SK-N-SH (cell line): ENCODE measurements around the gene CD74.

ENCODE experiments used
- EP300 ChIP-seq, 2 experiments: IDR thresholded peaks; 2 replicates each; pipeline versions ENCODE4 v1.4.0 to v1.6.1; 2012; ENCODE audit warnings: borderline replicate concordance in 1 of 2, low read depth in 1 of 2, low read length in 1 of 2
- GABPA ChIP-seq: IDR thresholded peaks from 2 replicates; pipeline ENCODE4 v1.4.0; 2012; ENCODE audit warnings: low read depth, mild to moderate bottlenecking
- JUND ChIP-seq: IDR thresholded peaks from 2 replicates; pipeline ENCODE4 v1.4.0; 2012
- MAX ChIP-seq: IDR thresholded peaks from 2 replicates; pipeline ENCODE4 v1.4.0; 2012; ENCODE audit warnings: low read depth
- RCOR1 ChIP-seq: fragments of 150-350 bp; IDR thresholded peaks from 2 replicates; pipeline ENCODE4 v1.6.1; 2017; ENCODE audit warnings: antibody characterized with exemption, low read length
- RXRA ChIP-seq: IDR thresholded peaks from 2 replicates; pipeline ENCODE4 v1.4.0; 2012; ENCODE audit warnings: low read depth, mild to moderate bottlenecking, borderline replicate concordance
- TAF1 ChIP-seq: IDR thresholded peaks from 2 replicates; pipeline ENCODE4 v1.6.1; 2012; ENCODE audit warnings: low read depth, mild to moderate bottlenecking, low read length, moderate library complexity, borderline replicate concordance
- TCF12 ChIP-seq: IDR thresholded peaks from 2 replicates; pipeline ENCODE4 v1.4.0; 2012
- TF ChIP-seq, protein P1 (sequence below): fragments of 200-600 bp; sonication (generic); IDR thresholded peaks from 2 replicates; pipeline ENCODE4 v1.6.1; 2017; ENCODE audit warnings: antibody characterized with exemption, mild to moderate bottlenecking, moderate library complexity

GRCh38 chr5:150406103-150406722 lies 6.5 kb downstream of the CD74 start:
- TF ChIP-seq, protein P1, sequence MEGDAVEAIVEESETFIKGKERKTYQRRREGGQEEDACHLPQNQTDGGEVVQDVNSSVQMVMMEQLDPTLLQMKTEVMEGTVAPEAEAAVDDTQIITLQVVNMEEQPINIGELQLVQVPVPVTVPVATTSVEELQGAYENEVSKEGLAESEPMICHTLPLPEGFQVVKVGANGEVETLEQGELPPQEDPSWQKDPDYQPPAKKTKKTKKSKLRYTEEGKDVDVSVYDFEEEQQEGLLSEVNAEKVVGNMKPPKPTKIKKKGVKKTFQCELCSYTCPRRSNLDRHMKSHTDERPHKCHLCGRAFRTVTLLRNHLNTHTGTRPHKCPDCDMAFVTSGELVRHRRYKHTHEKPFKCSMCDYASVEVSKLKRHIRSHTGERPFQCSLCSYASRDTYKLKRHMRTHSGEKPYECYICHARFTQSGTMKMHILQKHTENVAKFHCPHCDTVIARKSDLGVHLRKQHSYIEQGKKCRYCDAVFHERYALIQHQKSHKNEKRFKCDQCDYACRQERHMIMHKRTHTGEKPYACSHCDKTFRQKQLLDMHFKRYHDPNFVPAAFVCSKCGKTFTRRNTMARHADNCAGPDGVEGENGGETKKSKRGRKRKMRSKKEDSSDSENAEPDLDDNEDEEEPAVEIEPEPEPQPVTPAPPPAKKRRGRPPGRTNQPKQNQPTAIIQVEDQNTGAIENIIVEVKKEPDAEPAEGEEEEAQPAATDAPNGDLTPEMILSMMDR: no peak
- TF ChIP-seq RCOR1 (no peak), EP300 (IDR thresholded peaks at IDR 0.05; ENCODE audit: borderline replicate concordance in 1 of 2, low read depth in 1 of 2, low read length in 1 of 2) (no peak), RXRA (no peak), JUND (no peak), GABPA (no peak), MAX (no peak), TAF1 (no peak), TCF12 (no peak)
